Spinal cord (tissue), 10 donors: ENCODE measurements around the gene SLC66A2. TPM values are rescaled to one million over a fixed set of nuclear protein-coding genes. Genes with fewer than 3 reads are reported as not detected.

ENCODE experiments used
- DNase-seq, 6 donors: peaks; one replicate each; pipeline versions ENCODE4 v3.0.0 to v3.0.0-alpha.2; 2013 to 2015; ENCODE audit warnings: low spot score in 6 of 6, low read depth in 4 of 6
- H3K27ac ChIP-seq: one replicate; pipeline ENCODE4 v1.5.1; 2013; ENCODE audit warnings: low read depth, low read length, control low read depth
- H3K27me3 ChIP-seq: one replicate; pipeline ENCODE4 v1.6.1; 2013; ENCODE audit warnings: low read length; ENCODE audit not compliant: control insufficient read depth, insufficient read depth
- H3K36me3 ChIP-seq: one replicate; pipeline ENCODE4 v1.6.1; 2013; ENCODE audit warnings: low read length; ENCODE audit not compliant: control insufficient read depth, insufficient read depth
- H3K4me1 ChIP-seq: one replicate; pipeline ENCODE4 v1.6.1; 2013; ENCODE audit warnings: low read length; ENCODE audit not compliant: control insufficient read depth, insufficient read depth
- H3K4me3 ChIP-seq: one replicate; pipeline ENCODE4 v1.5.1; 2013; ENCODE audit warnings: low read depth, low read length, control low read depth
- H3K9me3 ChIP-seq: one replicate; pipeline ENCODE4 v1.6.1; 2013; ENCODE audit warnings: low read length; ENCODE audit not compliant: control insufficient read depth, insufficient read depth
- WGBS: methylation state at CpG from one replicate; pipeline ENCODE4 v1.1.5; 2013; ENCODE audit warnings: missing lambda C conversion rate; ENCODE audit not compliant: insufficient coverage; 5-methylcytosine and 5-hydroxymethylcytosine counted together
- polyA plus RNA-seq, 2 donors: library from polyadenylated mRNA; unstranded; fragments of 120-200 nt; gene quantifications; one replicate each; pipeline ENCODE4 v1.2.1, GENCODE V29; 2013; ENCODE audit not compliant: insufficient read length in 2 of 2
- total RNA-seq, 2 donors: library from RNA; depleted of rRNA in 1 of 2; stranded (reverse); fragments of 120-200 nt in 1 of 2; fragments of >200 nt in 1 of 2; gene quantifications; one replicate each; pipeline versions ENCODE4 v1.2.3 to v1.2.4, GENCODE V29; 2013 to 2014
- donor health status: healthy.

The SLC66A2 gene
- total and polyA plus RNA-seq, 4 donors: 26.0 to 68.4 (median 46.2) TPM

DNA sequence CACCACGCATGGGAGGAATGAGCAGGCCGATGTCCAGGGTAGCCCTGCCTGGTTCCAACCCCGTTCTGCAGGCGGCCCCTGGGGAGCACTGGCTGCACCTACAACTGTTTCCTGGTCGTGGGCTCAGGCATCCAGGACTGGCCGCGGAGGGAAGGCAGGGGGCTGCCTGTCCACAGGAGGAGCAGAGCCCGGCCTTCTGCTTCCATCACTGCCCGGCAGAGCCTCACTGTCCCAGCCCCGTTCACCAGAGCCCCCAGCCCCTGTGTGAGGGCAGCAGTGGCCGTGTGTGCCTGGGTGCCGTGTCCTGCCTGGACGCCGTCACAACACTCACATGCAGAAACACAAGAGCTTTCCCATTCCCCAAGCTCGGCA lies 97.5 kb downstream of the SLC66A2 start:
- H3K4me1 ChIP-seq: peaks cover 18% of the 10 kb centered on the region
- no peaks in the 10 kb centered on the region for H3K9me3 ChIP-seq
- WGBS: 85% methylated on average over 10 of the region's 15 CpGs
- DNase-seq: no peak
- no peak overlapping the region for H3K4me3 ChIP-seq
- no peaks in the 10 kb centered on the region for H3K27me3 ChIP-seq
- no peaks in the 10 kb centered on the region for H3K36me3 ChIP-seq
- H3K27ac ChIP-seq: no peak overlapping the region

GRCh38 chr18:79853303-79853992 lies 98.0 kb downstream of the SLC66A2 start:
- H3K4me3 ChIP-seq: no peak overlapping the region
- WGBS: 84% methylated on average over 25 of the region's 26 CpGs
- DNase-seq: no peak

GRCh38 chr18:79852561-79853302 lies 98.7 kb downstream of the SLC66A2 start:
- Histone ChIP-seq H3K4me1 (peaks cover 23% of the 10 kb centered on the region), H3K36me3 (no peaks in the 10 kb centered on the region), H3K4me3 (no peak overlapping the region), H3K27ac (no peak overlapping the region), H3K27me3 (no peaks in the 10 kb centered on the region), H3K9me3 (no peaks in the 10 kb centered on the region)
- DNase-seq: no peak
- WGBS: 86% methylated on average over 33 of the region's 33 CpGs

More at GRCh38 chr18:79853303-79853992, 98.0 kb downstream of the SLC66A2 start:
- no peaks in the 10 kb centered on the region for H3K36me3 ChIP-seq
- H3K27me3 ChIP-seq: no peaks in the 10 kb centered on the region
- peaks cover 23% of the 10 kb centered on the region for H3K4me1 ChIP-seq
- H3K27ac ChIP-seq: no peak overlapping the region
- no peaks in the 10 kb centered on the region for H3K9me3 ChIP-seq

Other genes with a start within 250 kb of the SLC66A2 start
- 1 to 10 TPM; 1.3 to 1.4 TPM for gene KCNG2, start 153.7 kb downstream of the SLC66A2 start, total RNA-seq
- 1 to 10 TPM; 1.5 to 2.2 TPM for gene KCNG2, start 153.7 kb downstream of the SLC66A2 start, polyA plus RNA-seq
- 10 to 100 TPM in 1 of 2 donors, 1 to 10 TPM in 1; 5.2 to 16.6 TPM for gene HSBP1L1, start 13.0 kb upstream of the SLC66A2 start, total RNA-seq
- gene HSBP1L1, start 13.0 kb upstream of the SLC66A2 start, polyA plus RNA-seq: 10 to 100 TPM; 20.0 to 27.3 TPM
- gene TXNL4A, start 36.9 kb upstream of the SLC66A2 start, total RNA-seq: 100 to 1,000 TPM in 1 of 2 donors, 10 to 100 TPM in 1; 43.6 to 134 TPM
- gene TXNL4A, start 36.9 kb upstream of the SLC66A2 start, polyA plus RNA-seq: 100 to 1,000 TPM; 121 to 129 TPM
- 10 to 100 TPM; 29.2 to 35.3 TPM for gene RBFA, start 82.8 kb upstream of the SLC66A2 start, total RNA-seq
- 10 to 100 TPM; 29.2 to 43.4 TPM for gene RBFA, start 82.8 kb upstream of the SLC66A2 start, polyA plus RNA-seq
- 10 to 100 TPM; 13.9 to 18.9 TPM for gene ADNP2, start 157.6 kb upstream of the SLC66A2 start, total RNA-seq
- 10 to 100 TPM; 14.8 to 18.2 TPM for gene ADNP2, start 157.6 kb upstream of the SLC66A2 start, polyA plus RNA-seq